Middle frontal gyrus (tissue), 1 donor: ENCODE data around the gene CADPS.

Experiments used
- DNase-seq: peaks from one replicate; pipeline ENCODE4 v3.0.0-alpha.2; 2015; ENCODE audit warnings: low spot score; ENCODE audit errors: extremely low spot score

Gene CADPS

DNA sequence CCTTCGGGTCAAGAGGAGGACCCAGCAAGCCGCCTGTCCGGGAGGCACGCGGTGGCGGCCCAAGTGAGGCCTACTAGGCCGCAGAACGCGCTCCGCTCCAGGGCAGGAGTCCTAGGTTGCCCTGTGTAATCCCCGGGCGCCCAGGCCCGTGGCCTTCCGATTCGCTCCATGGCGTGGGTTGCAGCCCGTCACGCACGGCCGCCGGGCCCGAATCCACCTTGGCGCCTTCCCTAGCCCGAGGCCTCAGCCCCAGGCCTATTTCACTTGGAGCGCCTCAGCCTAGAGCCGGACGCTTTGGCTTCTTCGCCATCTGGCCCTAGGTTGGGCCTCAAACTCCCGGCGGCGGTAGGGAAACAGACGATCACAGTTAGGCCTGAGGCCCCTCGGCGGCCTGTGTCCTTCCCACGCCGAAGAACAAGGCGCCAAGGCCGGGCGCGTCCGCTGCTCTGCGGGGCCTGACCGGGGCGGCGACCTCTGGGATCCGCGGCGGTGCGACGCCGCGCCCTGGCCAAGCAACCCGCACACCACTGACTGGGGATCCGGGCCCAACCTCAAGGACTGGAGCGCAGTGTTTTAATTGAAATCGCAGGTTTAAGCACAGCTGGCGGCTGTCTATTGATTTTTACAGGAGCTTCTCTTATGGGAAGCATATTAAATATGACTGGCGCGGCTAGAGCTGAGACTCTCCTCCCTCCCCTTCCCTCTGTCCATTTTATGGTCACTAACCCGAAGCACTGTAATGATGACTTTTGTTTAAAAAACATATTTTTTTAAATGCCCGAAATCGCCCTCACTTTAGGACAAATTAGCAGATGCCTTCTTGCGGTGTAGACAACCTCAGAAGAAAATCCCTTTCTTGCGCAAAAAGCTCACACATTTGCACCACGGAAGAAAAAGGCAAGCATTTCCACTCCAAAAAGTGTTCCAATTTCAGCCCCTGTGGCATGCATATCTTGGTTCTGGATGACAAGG, 498.0 kb downstream of the CADPS start:
- DNase-seq = no peak

DNA sequence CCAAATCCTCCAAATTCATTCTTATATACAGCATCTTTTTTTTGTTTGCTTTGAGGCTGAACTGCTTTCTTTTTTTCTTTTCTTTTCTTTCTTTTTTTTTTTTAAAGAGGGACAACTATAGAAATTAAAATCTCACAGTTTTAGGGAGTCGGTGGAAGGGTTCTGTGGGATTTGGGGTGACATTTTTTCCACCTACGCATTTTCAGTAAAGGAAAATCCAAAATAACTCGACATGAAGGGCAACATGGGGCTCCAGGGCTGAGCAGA, 498.8 kb downstream of the CADPS start:
- no peak for DNase-seq

DNA sequence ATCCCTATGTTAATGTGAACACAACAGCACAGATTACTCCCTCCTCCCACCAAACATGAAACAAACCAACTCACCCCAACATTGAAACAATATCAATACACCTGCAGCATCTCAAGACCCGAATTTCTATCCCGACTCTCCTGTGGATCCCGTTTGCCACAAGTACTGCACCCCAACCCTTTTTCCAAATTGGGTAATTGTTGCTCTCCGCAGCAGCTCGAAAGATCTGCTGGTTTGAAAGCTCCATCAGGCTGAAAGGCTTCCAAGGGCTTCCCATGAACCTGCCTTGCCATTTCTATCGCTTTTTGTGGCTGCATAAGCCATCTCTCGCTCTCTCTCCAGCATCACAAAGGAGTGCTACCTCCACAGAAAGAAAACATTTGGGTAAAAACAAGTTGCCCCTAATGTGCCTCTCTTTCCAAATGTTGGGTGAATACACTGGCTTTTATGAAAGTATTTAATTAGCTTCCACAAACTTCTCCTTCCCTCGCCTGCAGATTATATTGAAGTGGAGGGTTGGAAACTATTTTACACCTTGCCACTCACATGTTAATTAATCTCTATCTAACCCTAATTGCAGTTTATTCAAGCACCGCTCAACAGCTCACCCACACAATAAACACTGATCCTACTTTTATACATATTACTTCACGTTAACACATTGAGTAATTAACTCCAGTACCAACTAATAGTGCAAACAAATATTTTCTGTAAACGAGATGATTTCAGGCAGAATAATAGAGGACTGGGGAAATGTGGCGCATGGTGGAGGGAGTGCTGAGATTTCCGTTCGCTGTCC, 499.4 kb downstream of the CADPS start:
- no peak for DNase-seq

DNA sequence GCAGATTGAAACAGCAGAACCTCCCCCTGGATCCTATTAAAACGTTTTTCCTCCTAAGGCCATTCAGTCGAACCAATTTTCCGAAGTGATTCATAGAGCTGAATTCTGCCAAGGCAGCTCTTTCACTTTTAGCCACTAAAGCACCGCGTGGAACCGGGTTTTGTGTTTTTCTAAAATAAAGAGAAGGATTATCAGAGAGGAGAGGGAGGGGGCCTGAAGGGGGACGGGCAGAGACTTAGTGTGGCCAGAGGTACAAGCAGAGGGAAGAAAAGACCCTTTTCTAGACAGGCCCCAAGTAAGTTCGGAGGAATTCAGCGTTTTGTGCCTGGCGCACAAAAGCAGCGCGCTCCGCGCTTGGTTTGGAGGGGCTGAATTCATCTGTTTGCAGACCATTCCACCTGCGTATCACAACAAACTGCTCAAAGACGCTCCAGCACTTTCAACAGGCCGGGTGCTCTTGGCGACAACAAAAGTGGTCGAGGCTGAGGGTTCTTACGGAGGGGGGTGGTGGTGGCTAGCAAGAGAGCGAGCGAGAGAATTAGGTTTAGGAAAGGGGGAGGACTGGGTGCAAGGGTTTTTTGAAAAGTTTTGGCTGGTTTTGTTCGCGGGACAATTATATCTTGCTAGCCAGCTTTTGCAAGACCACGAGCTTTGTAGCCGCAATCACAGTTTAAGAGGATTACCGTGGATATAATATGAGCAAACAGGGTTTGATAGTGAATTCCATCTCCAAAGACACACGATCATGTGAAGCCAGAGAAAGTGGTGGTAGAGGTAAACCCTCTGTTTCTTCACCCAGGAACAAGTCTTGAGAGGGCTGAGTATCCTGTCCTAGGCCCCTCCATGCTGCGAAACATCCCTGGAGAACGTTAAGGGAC, 500.6 kb downstream of the CADPS start:
- no peak for DNase-seq

DNA sequence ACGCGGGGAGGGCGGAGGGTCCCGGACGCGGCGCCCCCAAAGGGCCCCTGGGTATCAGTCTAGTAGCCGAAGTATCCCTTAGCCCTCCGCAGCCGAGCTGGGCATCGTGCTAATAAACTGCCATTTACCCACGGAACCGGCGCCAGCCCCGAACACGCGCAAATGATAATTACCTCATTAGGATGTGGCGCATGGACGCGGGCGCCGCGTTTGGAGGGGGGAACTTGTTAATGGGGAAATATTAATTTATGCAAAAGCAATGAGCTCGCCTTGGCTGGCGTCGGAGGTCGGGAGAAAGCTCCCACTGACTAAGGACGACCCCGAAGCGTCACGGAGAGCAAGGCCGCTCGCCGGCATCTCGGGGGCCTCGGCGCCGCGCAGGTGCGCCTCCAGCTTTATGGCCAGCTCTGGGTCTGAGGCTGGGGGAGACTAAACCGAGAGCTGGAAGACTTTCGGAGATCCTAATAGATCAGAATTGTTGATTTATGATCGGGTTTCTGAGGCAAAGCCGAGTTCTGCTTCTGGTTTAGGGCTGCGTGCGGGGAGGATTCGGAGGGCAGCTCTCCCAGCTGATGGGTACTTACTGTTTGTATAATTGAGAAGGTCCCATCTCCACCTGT, 501.4 kb downstream of the CADPS start:
- DNase-seq = no peak

DNA sequence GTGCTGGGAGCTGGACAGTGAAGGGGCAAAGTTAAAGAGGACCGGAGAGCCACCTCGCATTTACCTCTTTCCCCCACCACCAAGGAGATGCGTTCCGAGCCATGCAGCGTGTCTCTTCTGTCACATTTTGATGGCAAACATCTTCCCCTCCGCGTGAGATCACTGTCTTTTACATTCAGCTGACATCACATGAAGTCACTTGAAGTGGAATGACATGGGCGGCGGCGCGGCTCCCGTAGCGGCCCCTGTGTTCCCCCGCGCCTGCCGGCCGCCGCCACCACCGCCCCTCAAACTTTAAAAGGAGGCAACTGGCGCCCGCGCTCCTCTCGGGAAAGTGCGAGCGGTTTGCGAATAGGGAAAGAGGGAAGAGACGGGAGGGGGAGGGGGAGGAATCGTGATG, 502.0 kb downstream of the CADPS start, which contains the start of gene FEZF2:
FEZF2 (minus strand) TSS at position 336 of the 400 bp plus-strand sequence. CDS start 682 bp downstream, outside the sequence.
- DNase-seq = no peak

DNA sequence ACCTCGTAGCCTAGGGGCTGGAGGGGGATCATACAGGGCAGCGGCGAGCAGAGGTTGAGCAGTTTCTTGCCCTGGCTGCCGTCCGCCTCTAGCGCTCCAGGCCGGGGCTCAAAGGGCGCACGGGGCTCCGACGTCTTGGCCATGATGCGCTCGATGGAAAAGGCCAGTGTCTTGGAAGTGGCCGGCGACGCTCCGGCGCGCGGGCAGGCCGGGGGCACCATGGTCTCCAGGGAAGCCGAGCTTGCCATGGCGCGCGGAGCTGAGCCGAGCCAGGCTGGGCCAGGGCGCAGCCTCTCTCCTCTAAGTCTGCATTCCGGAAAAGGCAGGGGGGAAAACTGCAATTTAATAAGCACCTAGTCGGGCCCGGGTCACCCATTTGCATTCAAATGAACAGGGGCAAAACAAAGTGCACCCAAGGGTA, 502.6 kb downstream of the CADPS start:
- DNase-seq = no peak

DNA sequence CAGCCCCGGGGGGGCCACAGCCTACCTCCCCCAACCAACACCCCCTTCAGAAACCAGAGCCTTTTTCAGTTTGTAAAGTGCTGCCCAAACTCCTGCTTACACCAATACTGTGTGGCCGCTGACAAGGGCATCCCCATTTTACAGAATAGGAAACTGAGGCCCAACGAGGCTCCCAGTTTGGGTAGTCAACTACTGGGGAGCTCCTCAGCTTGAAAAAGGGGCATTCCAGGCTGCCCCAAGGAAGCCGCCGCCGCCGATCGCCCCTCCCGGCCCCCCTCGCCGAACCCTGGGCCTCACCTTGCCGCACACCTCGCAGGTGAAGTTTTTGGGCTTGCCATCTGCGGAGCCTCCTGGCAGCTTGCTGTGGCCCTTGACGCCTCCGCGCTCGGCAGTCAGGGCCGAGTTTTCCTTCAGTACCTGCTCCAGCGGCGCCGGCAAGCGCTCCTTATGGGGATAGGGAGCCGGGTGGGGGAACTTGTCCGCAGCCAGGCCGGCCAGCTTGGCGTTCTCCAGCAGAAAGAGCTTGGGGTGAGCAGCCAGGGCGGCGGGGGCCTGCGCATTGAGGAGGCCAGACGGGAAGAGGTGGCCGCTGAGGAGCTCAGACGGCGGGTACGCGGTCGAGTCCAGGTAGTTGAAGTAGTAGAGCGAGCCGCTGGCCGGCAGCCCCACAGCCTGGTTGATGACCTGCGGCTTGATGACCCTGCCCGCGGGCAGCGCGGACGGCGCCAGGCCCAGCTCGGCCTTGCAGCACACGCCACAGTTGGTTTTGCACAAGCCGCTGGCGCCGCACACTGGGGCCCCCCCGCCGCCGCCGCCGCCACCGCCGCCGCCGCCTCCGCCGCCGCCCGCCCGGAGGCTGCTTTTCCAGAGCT, 503.3 kb downstream of the CADPS start:
- no peak for DNase-seq

DNA sequence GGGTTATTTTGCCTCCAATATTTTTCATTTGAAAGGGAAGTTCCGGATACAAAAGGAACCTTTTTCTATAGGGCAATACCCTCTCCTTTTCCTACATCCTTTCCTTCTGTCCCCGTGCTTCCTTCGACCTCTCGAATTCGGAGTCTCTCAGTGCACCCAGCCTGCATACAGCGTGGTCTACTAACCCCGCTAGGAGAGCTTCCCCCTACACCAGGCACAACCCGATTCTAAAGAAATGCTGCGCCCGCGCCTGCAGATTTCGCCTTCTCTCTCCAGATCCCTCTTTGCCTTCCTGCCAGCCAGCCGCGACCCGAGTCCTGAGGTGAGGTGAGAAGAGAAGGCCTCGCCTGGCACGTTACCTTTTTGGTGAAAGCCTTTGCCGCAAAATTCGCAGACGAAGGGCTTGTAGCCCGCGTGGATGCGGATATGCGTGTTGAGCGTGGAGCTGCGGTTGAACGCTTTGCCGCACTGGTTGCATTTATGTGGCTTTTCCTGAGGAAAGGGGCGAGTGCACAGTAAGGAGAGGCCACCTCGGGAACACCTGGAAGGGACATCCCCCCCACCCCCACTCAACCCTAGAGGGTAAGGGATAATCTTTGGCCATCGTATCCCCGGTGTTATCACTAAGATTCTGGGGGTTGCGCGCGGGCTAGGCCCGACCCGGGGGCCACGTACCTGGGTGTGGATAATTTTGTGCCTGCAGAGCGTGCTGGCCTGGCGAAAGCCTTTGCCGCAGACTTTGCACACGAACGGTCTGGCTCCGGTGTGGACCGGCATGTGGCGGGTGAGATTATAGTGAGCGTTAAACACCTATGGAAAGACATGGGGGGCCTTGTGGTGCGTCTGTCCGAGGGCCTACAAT, 504.1 kb downstream of the CADPS start:
- no peak for DNase-seq

DNA sequence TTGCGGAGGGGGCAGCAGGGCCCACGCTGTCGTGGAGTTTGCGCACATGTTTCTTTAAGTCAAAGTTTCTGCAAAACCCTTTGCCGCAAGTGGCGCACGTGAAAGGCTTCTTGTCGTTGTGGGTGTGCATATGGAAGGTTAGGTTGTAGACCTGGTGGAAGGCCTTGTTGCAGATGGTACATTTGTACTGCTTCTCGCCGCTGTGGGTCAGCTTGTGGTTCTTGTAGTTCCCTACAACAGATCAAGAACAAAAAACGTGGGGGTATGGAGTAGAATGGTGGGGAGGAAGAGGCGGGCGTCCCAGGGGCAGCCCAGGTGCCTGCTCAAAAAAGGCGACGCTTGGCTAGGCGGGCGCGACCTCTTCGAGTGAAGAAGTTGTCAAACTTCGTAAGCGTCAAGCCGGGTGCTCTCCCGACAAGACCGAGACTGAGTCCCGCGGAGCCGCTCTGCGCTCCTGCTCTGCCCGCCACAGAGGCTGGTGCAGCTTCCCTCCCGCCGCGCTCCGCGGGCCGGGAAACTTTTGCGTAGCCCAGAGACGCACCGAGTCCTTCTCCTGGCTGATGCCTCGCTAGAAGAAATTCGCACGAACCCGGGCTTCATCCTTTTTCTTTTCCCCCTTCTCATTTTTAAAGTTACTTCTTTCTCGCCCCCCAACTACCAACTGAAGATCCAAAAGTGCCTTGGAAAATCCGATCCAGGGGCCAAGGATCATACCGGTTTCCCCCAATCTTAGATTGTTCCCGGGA, 504.9 kb downstream of the CADPS start:
- DNase-seq = no peak

DNA sequence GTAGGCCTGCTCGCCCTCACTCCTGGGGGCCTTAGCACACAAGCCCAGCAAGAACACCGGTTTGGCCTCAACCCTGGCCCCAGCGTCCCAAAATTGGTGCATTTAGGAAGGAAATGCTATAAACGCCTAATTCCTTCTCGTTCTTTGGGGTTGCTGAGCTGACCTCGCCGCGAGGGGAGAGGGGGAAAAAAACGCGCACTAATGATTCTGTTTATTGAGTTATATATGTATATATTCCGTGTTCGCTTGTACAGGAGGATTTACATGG, 505.8 kb downstream of the CADPS start:
- DNase-seq = no peak

DNA sequence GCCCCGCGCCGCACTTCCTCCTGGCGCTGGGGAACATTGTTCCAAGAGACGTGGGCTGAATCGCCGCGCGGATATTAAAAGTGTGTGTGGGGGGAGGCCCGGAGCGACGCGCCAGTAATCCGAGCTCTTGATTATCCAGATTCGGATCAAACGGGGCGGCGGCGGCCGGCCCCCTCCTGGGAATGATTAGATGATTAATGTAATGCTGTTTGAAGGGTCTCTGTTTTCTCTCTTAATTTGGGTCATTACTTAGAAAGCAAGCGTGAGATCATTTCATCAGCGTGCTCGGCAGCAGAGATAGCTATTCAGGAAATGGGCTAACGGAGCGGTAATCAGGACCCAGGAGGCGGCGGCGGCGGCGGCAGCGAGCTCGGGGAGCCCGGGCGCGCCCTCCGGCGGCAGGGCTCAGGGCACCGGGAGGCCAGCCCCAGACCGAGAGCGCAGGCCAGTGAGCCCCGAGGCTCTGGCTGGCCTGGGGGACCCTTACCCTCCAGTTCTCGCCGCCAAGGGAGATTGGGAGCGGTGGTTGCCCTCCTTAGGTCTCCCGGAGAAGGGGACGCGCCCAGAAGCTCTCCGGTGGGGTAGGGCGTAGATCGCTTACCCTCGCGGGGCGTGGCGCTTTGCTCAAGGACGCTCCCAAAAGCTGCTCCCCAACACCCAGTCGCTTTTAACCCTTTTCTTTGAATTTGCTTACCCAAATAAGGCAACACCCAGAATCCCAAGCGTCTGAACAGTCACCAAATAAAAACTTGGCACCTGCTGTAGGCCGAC, 506.3 kb downstream of the CADPS start:
- DNase-seq = no peak

DNA sequence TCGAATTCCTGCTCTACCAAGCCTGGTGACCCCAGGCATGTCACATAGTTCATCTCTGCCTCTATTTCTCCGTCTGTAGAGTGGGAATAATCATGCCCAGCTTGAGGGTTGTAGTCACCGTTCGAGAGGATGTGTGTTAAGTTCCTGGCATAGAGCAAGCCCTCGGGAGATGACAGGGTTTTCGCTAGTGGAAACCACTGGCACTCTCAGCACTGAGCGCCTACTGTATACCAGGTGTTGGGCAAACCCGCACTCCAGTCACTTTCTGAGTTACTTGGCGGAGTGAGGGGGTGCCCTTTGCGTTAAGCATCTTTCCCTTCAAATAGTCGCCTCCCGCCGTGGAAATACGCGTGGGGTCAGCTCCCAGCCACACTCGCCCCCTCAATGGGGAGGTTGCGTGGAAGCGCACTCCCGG, 506.9 kb downstream of the CADPS start:
- no peak for DNase-seq

DNA sequence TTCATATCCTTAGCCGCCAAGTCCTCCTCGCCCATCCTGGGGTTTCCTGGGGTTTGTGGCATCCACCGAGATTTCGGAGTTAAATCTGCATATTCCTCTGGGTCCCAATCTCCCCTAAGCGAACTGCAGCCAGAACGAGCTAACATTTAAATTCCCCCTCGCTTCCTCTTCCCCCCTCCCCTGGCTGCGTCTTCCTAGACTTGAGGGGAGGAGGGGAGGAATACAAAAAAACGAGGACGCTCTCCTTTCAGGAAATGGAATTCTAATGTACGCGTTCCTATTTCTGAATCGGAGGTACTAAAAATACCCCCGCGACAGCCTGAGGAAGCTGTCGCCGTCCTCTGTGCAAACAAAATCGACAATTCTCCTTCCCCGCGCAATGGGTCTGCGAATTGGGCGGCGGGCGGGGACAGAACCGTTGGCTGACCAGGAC, 507.4 kb downstream of the CADPS start:
- DNase-seq = no peak

DNA sequence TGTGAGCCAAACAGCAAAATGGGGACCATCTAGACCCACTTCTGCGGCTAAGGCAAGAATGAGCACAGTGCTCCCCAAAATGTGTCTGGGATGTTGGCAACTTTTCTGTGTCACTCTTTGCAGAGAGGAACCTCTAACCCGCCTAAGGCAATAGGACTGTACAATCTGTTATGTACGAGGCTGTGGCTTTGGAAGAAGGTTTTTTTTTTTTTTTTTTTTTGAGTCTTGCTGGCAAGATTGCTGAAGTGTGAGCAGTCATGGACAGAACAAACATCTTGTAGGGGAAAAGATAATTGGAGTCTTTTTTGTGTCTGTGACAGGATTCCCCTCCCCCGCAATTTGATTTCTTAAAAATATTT, 509.1 kb downstream of the CADPS start:
- DNase-seq = no peak

DNA sequence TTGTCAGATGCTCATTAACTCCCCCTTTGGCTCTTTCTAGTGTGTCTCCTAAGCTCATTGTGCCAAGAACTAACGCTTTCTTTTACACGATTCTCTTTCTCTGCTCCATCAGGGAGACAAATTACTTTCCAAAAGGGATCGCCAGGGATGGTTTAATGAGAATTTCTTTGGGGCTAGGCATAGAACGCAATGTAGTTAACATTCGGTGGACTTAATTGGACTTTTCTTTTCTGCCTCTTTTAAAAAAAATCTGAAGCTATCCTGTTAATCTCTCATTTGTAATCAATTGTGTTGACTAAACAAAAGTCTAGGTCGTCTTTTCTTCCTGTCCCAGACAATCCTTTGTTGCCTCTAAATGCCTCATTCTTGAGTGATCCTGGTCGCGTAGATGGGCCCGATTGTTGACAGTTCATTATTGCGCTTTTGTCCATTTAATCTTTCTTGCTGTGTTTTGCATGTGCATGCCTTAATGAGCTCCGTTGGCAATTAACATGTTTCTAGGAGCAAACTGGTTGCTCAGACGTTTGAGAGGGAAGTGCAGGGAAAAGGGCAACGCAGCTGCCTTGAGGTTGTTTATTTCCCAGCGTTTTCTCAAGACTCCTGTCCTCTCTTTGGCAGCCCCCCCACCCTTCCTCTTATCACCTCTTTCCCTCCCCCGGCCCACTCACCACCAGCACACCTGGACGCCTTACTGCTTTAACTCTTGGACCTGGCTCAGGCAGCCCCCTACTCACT, 509.7 kb downstream of the CADPS start:
- DNase-seq = no peak

DNA sequence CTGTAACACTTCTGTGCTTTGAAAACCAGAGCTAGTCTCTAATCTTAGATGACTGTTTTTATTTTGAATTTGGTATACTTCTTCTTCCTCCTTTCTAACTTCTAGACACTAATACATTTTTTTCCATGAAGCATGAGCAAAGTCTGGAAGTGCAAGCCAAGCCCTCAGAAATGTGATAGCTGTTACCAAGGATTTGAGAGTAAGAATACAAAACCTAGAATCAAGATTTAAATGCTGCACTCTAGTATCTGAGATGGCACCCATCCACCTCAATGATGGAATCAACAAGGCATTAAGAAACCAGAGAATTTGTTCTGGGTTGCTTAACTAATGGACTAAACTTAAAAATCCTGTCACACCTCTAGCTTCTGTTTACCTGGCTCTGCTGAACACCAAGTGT, 511.0 kb downstream of the CADPS start:
- DNase-seq = no peak
